HepG2 (cell line): Measurements from ENCODE around the gene LGALS3. TPM values are rescaled to one million over a fixed set of nuclear protein-coding genes. Genes with fewer than 3 reads are reported as not detected.

Experiments
- CBX5 ChIP-seq: sonication (generic); formaldehyde crosslinking; IDR thresholded peaks from 2 replicates; pipeline ENCODE4 v1.4.0; 2020; ENCODE audit warnings: missing genetic modification reagents, borderline replicate concordance
- CSRNP1 ChIP-seq: sonication (generic); formaldehyde crosslinking; IDR thresholded peaks from 2 replicates; pipeline ENCODE4 v1.8.1; 2023; ENCODE audit warnings: mild to moderate bottlenecking, missing genetic modification reagents
- EHMT2 ChIP-seq: fragments of 200-600 bp; sonication (generic); IDR thresholded peaks from 2 replicates; pipeline ENCODE4 v1.7.0; 2017; ENCODE audit warnings: antibody characterized with exemption, low read depth, low read length, borderline replicate concordance
- FOSL2 ChIP-seq: sonication (generic); formaldehyde crosslinking; IDR thresholded peaks from 2 replicates; pipeline ENCODE4 v1.4.0; 2020; ENCODE audit warnings: missing genetic modification reagents
- GLI4 ChIP-seq: sonication (generic); formaldehyde crosslinking; IDR thresholded peaks from 2 replicates; pipeline ENCODE4 v1.5.1; 2020; ENCODE audit warnings: missing genetic modification reagents, mild to moderate bottlenecking, moderate library complexity, borderline replicate concordance
- KLF16 ChIP-seq, 2 experiments: sonication (generic) in 1 of 2; formaldehyde crosslinking in 1 of 2; IDR thresholded peaks; 2 replicates each; pipeline versions ENCODE4 v1.6.1 to v1.8.0; 2016 to 2023; ENCODE audit warnings: missing genetic modification reagents in 2 of 2, missing compliant biosample characterization in 1 of 2
- NFATC3 ChIP-seq: sonication (generic); formaldehyde crosslinking; IDR thresholded peaks from 2 replicates; pipeline ENCODE4 v1.5.1; 2020; ENCODE audit warnings: mild to moderate bottlenecking, missing genetic modification reagents
- NR2F1 ChIP-seq, 2 experiments: fragments of 450-650 bp in 1 of 2; formaldehyde crosslinking in 1 of 2; IDR thresholded peaks; 2 replicates each; pipeline versions ENCODE4 v1.5.0 to v1.6.1; 2016 to 2020; ENCODE audit warnings: mild to moderate bottlenecking in 1 of 2, missing compliant biosample characterization in 1 of 2, missing genetic modification reagents in 1 of 2, moderate library complexity in 1 of 2
- PHF21A ChIP-seq: sonication (generic); formaldehyde crosslinking; IDR thresholded peaks from 2 replicates; pipeline ENCODE4 v1.5.0; 2020; ENCODE audit warnings: mild to moderate bottlenecking, missing genetic modification reagents
- PLRG1 ChIP-seq: fragments of 450-650 bp; conservative IDR thresholded peaks from 2 replicates; pipeline ENCODE4 v1.6.1; 2016
- SAP130 ChIP-seq: IDR thresholded peaks from 2 replicates; pipeline ENCODE4 v1.6.1; 2016; ENCODE audit warnings: low read depth
- ZC3H4 ChIP-seq: sonication (generic); formaldehyde crosslinking; IDR thresholded peaks from 2 replicates; pipeline ENCODE4 v1.4.0; 2020; ENCODE audit warnings: missing genetic modification reagents, borderline replicate concordance
- ZFP82 ChIP-seq: sonication (generic); formaldehyde crosslinking; IDR thresholded peaks from 2 replicates; pipeline ENCODE4 v1.5.1; 2020; ENCODE audit warnings: mild to moderate bottlenecking, missing genetic modification reagents, borderline replicate concordance
- ZNF124 ChIP-seq: sonication (generic); formaldehyde crosslinking; IDR thresholded peaks from 2 replicates; pipeline ENCODE4 v1.4.0; 2020; ENCODE audit warnings: missing genetic modification reagents
- ZNF280D ChIP-seq: sonication (generic); formaldehyde crosslinking; IDR thresholded peaks from 2 replicates; pipeline ENCODE4 v1.5.1; 2020; ENCODE audit warnings: mild to moderate bottlenecking, missing genetic modification reagents
- ZNF432 ChIP-seq: sonication (generic); formaldehyde crosslinking; IDR thresholded peaks from 2 replicates; pipeline ENCODE4 v1.5.0; 2020; ENCODE audit warnings: missing genetic modification reagents, mild to moderate bottlenecking, borderline replicate concordance
- ZNF441 ChIP-seq: sonication (generic); formaldehyde crosslinking; IDR thresholded peaks from 2 replicates; pipeline ENCODE4 v1.7.0; 2021; ENCODE audit warnings: missing genetic modification reagents, borderline replicate concordance
- ZNF567 ChIP-seq: sonication (generic); formaldehyde crosslinking; IDR thresholded peaks from 2 replicates; pipeline ENCODE4 v1.8.1; 2023; ENCODE audit warnings: mild to moderate bottlenecking, missing genetic modification reagents, borderline replicate concordance
- ZNF75D ChIP-seq: sonication (generic); formaldehyde crosslinking; IDR thresholded peaks from 2 replicates; pipeline ENCODE4 v1.8.1; 2023; ENCODE audit warnings: missing genetic modification reagents, mild to moderate bottlenecking, borderline replicate concordance
- polyA plus RNA-seq, 8 experiments: library from polyadenylated mRNA; depleted of rRNA in 3 of 8; stranded (reverse) in 7 of 8; unstranded in 1 of 8; fragments of >200 nt; fragmentation: Illumina TruSeq in 4 of 8; extraction: Trizol in 4 of 8; gene quantifications; 2 replicates each; pipeline versions ENCODE4 v1.2.1 to v1.2.3, GENCODE V29; 2011 to 2016; ENCODE audit warnings: low read depth in 4 of 8, missing spikeins in 1 of 8, mixed read lengths in 1 of 8; ENCODE audit not compliant: insufficient read depth in 1 of 8
- total RNA-seq, 5 experiments: library from RNA; depleted of rRNA; stranded (reverse); fragments of >200 nt; fragmentation: Illumina TruSeq; extraction: Trizol; gene quantifications; 2 replicates each; pipeline ENCODE4 v1.2.3, GENCODE V29; 2016; ENCODE audit warnings: low read depth in 1 of 5
- TF ChIP-seq, protein P1 (sequence below): sonication (generic); formaldehyde crosslinking; conservative IDR thresholded peaks from 2 replicates; pipeline ENCODE4 v1.4.0; 2020; ENCODE audit warnings: mild to moderate bottlenecking, missing genetic modification reagents, moderate library complexity

The LGALS3 gene
- total and polyA plus RNA-seq, 2 of the 13 experiments (the other 11 are each of a cell fraction or from before 2014, with no cell fraction given): 5.0 to 97.4 TPM

- TF ChIP-seq EHMT2 (0 out of 2 replicates have a peak, but pooled peaks have one; percentile 18), NFATC3 (CRISPR knock-in tag) (no peak), GLI4 (CRISPR knock-in tag) (0 out of 2 replicates have a peak, but pooled peaks have one; percentile 26), ZNF567 (CRISPR knock-in tag) (0 out of 2 replicates have a peak, but pooled peaks have one; percentile 29), ZNF75D (CRISPR knock-in tag) (0 out of 2 replicates have a peak, but pooled peaks have one; percentile 29), KLF16 (CRISPR knock-in tag; IDR thresholded peaks at IDR 0.05) (peak in 1 of 2 experiments; percentile 84; a peak in 2 of 4 replicates), NR2F1 (CRISPR knock-in tag; IDR thresholded peaks at IDR 0.05) (peak in 1 of 2 experiments; percentile 38; a peak in 1 of 4 replicates), ZNF280D (0 out of 2 replicates have a peak, but pooled peaks have one; percentile 31), SAP130 (CRISPR knock-in tag) (peak; percentile 75), PLRG1 (no peak), CBX5 (0 out of 2 replicates have a peak, but pooled peaks have one; percentile 41), ZC3H4 (no peak), CSRNP1 (peak; percentile 57; the same call in 1 of the 2 replicates), ZFP82 (CRISPR knock-in tag) (peak; percentile 34; the same call in 1 of the 2 replicates), ZNF432 (CRISPR knock-in tag) (no peak), ZNF124 (CRISPR knock-in tag) (no peak), ZNF441 (CRISPR knock-in tag) (peak; percentile 89), FOSL2 (CRISPR knock-in tag) (peak; percentile 98), PHF21A (CRISPR knock-in tag) (peak; percentile 77)
- TF ChIP-seq, protein P1, sequence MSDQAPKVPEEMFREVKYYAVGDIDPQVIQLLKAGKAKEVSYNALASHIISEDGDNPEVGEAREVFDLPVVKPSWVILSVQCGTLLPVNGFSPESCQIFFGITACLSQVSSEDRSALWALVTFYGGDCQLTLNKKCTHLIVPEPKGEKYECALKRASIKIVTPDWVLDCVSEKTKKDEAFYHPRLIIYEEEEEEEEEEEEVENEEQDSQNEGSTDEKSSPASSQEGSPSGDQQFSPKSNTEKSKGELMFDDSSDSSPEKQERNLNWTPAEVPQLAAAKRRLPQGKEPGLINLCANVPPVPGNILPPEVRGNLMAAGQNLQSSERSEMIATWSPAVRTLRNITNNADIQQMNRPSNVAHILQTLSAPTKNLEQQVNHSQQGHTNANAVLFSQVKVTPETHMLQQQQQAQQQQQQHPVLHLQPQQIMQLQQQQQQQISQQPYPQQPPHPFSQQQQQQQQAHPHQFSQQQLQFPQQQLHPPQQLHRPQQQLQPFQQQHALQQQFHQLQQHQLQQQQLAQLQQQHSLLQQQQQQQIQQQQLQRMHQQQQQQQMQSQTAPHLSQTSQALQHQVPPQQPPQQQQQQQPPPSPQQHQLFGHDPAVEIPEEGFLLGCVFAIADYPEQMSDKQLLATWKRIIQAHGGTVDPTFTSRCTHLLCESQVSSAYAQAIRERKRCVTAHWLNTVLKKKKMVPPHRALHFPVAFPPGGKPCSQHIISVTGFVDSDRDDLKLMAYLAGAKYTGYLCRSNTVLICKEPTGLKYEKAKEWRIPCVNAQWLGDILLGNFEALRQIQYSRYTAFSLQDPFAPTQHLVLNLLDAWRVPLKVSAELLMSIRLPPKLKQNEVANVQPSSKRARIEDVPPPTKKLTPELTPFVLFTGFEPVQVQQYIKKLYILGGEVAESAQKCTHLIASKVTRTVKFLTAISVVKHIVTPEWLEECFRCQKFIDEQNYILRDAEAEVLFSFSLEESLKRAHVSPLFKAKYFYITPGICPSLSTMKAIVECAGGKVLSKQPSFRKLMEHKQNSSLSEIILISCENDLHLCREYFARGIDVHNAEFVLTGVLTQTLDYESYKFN (CRISPR knock-in tag): peak; percentile 59
Measured at GRCh38 chr14:55107766-55108554, 21.1 kb upstream of the LGALS3 start (continued).
